Mucosa of rectum (tissue), 2 donors: ENCODE results near the gene ACSBG1.

ENCODE experiments used
- H3K27ac ChIP-seq, 2 donors: one replicate each; pipeline ENCODE4 v1.7.0; 2013; ENCODE audit warnings: inconsistent platforms in 2 of 2, low read depth in 2 of 2, low read length in 2 of 2
- H3K27me3 ChIP-seq, 2 donors: one replicate each; pipeline ENCODE4 v1.7.0; 2013; ENCODE audit warnings: low read length in 2 of 2; ENCODE audit not compliant: control insufficient read depth in 2 of 2, insufficient read depth in 2 of 2
- H3K36me3 ChIP-seq, 2 donors: one replicate each; pipeline ENCODE4 v1.7.0; 2013; ENCODE audit warnings: low read length in 2 of 2; ENCODE audit not compliant: control insufficient read depth in 2 of 2, insufficient read depth in 2 of 2
- H3K4me1 ChIP-seq, 2 donors: one replicate each; pipeline ENCODE4 v1.7.0; 2013; ENCODE audit warnings: low read length in 2 of 2, mild to moderate bottlenecking in 1 of 2; ENCODE audit not compliant: control insufficient read depth in 2 of 2, insufficient read depth in 2 of 2
- H3K4me3 ChIP-seq, 2 donors: one replicate each; pipeline ENCODE4 v1.7.0; 2013; ENCODE audit warnings: low read length in 2 of 2
- H3K9ac ChIP-seq, 2 donors: one replicate each; pipeline ENCODE4 v1.7.0; 2013; ENCODE audit warnings: low read length in 2 of 2, low read depth in 1 of 2, mild to moderate bottlenecking in 1 of 2
- H3K9me3 ChIP-seq, 2 donors: one replicate each; pipeline ENCODE4 v1.7.0; 2013; ENCODE audit warnings: low read length in 2 of 2; ENCODE audit not compliant: control insufficient read depth in 2 of 2
- donor health status: healthy.
- donor health status: Normal muscosa, but diverticular disease.

Gene ACSBG1

GRCh38 chr15:78234515-78235040 lies at the start of gene ACSBG1:
TSS of gene ACSBG1 (minus strand) at chr15:78234565. CDS start at chr15:78234501, 64 bp downstream.
- Histone ChIP-seq H3K4me3 (no peak within 1 kb of the TSS), H3K9ac (no peak within 1 kb of the TSS), H3K27ac (no peak within 1 kb of the TSS)

GRCh38 chr15:78282324-78282723 lies 48.0 kb upstream of the ACSBG1 start:
- H3K9me3 ChIP-seq, result no peaks in the 10 kb centered on the region
- H3K9ac ChIP-seq, result no peak overlapping the region
- H3K27me3 ChIP-seq, result no peaks in the 10 kb centered on the region
- no peaks in the 10 kb centered on the region for H3K4me1 ChIP-seq
- peaks cover 55 to 83% of the 10 kb centered on the region in 2 donors for H3K36me3 ChIP-seq
- no peak overlapping the region for H3K4me3 ChIP-seq
- no peak overlapping the region for H3K27ac ChIP-seq

More at GRCh38 chr15:78234515-78235040, at the start of gene ACSBG1:
- Histone ChIP-seq H3K36me3 (no peaks in the 10 kb centered on the region), H3K9me3 (no peaks in the 10 kb centered on the region), H3K4me1 (no peaks in the 10 kb centered on the region), H3K27me3 (no peaks in the 10 kb centered on the region)

GRCh38 chr15:78280319-78281072 lies 46.1 kb upstream of the ACSBG1 start:
- Histone ChIP-seq H3K9me3 (no peaks in the 10 kb centered on the region), H3K9ac (no peak overlapping the region), H3K27ac (no peak overlapping the region), H3K4me3 (no peak overlapping the region), H3K4me1 (no peaks in the 10 kb centered on the region), H3K36me3 (peaks cover 52 to 71% of the 10 kb centered on the region in 2 donors), H3K27me3 (no peaks in the 10 kb centered on the region)

GRCh38 chr15:78276064-78276943 lies 41.9 kb upstream of the ACSBG1 start:
- Histone ChIP-seq H3K9me3 (no peaks in the 10 kb centered on the region), H3K36me3 (peaks cover 41 to 61% of the 10 kb centered on the region in 2 donors), H3K9ac (no peak overlapping the region), H3K4me1 (no peaks in the 10 kb centered on the region), H3K27me3 (no peaks in the 10 kb centered on the region), H3K4me3 (no peak overlapping the region), H3K27ac (no peak overlapping the region)

- Histone ChIP-seq H3K4me1 (no peaks in the 10 kb centered on the region), H3K4me3 (no peak overlapping the region), H3K9ac (no peak overlapping the region), H3K36me3 (peaks cover 33 to 48% of the 10 kb centered on the region in 2 donors), H3K27ac (no peak overlapping the region), H3K27me3 (no peaks in the 10 kb centered on the region), H3K9me3 (no peaks in the 10 kb centered on the region)
These were observed 40.6 kb upstream of the ACSBG1 start for GRCh38 chr15:78274994-78275393.

- no peaks in the 10 kb centered on the region for H3K9me3 ChIP-seq
- H3K27ac ChIP-seq, result no peak overlapping the region
- H3K36me3 ChIP-seq, result peaks cover 22 to 38% of the 10 kb centered on the region in 2 donors
- H3K27me3 ChIP-seq, result no peaks in the 10 kb centered on the region
- H3K4me3 ChIP-seq, result no peak overlapping the region
- no peak overlapping the region for H3K9ac ChIP-seq
- H3K4me1 ChIP-seq, result no peaks in the 10 kb centered on the region
These were observed 38.4 kb upstream of the ACSBG1 start for GRCh38 chr15:78272776-78273175.

GRCh38 chr15:78272316-78272715 lies 38.0 kb upstream of the ACSBG1 start:
- Histone ChIP-seq H3K4me3 (no peak overlapping the region), H3K4me1 (no peaks in the 10 kb centered on the region), H3K27me3 (no peaks in the 10 kb centered on the region), H3K9me3 (no peaks in the 10 kb centered on the region), H3K9ac (no peak overlapping the region), H3K27ac (no peak overlapping the region), H3K36me3 (peaks cover 22 to 35% of the 10 kb centered on the region in 2 donors)

GRCh38 chr15:78266806-78267205 lies 32.4 kb upstream of the ACSBG1 start:
- Histone ChIP-seq H3K4me1 (peaks cover 8 to 16% of the 10 kb centered on the region in 2 donors), H3K27ac (no peak overlapping the region), H3K27me3 (no peaks in the 10 kb centered on the region), H3K36me3 (peaks cover 4 to 7% of the 10 kb centered on the region in 2 donors), H3K9ac (no peak overlapping the region), H3K4me3 (no peak overlapping the region), H3K9me3 (no peaks in the 10 kb centered on the region)

GRCh38 chr15:78266229-78266628 lies 31.9 kb upstream of the ACSBG1 start:
- Histone ChIP-seq H3K4me1 (peaks cover 8 to 17% of the 10 kb centered on the region in 2 donors), H3K27ac (no peak overlapping the region), H3K9me3 (no peaks in the 10 kb centered on the region), H3K27me3 (no peaks in the 10 kb centered on the region), H3K9ac (no peak overlapping the region), H3K36me3 (peaks cover 4 to 6% of the 10 kb centered on the region in 2 donors), H3K4me3 (no peak overlapping the region)

- Histone ChIP-seq H3K4me3 (peak overlapping the region in 1 of 2 donors; percentile 67), H3K36me3 (peaks cover 0 to 6% of the 10 kb centered on the region in 2 donors), H3K9ac (peak overlapping the region in 1 of 2 donors; percentile 81), H3K27me3 (no peaks in the 10 kb centered on the region), H3K9me3 (no peaks in the 10 kb centered on the region), H3K4me1 (peaks cover 8 to 20% of the 10 kb centered on the region in 2 donors), H3K27ac (no peak overlapping the region)
These were observed 31.4 kb upstream of the ACSBG1 start for GRCh38 chr15:78265752-78266224.
